SK-N-SH (cell line): ENCODE data around the gene LRRC3C.

Experiments used
- ELF1 ChIP-seq: IDR thresholded peaks from 2 replicates; pipeline ENCODE4 v1.4.0; 2012
- EP300 ChIP-seq, 2 experiments: IDR thresholded peaks; 2 replicates each; pipeline versions ENCODE4 v1.4.0 to v1.6.1; 2012; ENCODE audit warnings: borderline replicate concordance in 1 of 2, low read depth in 1 of 2, low read length in 1 of 2
- GABPA ChIP-seq: IDR thresholded peaks from 2 replicates; pipeline ENCODE4 v1.4.0; 2012; ENCODE audit warnings: low read depth, mild to moderate bottlenecking
- POLR2AphosphoS5 ChIP-seq: IDR thresholded peaks from 2 replicates; pipeline ENCODE4 v1.6.1; 2012; ENCODE audit warnings: low read depth, low read length
- RAD21 ChIP-seq: IDR thresholded peaks from 2 replicates; pipeline ENCODE4 v1.6.1; 2012; ENCODE audit warnings: mild to moderate bottlenecking, low read length
- REST ChIP-seq: IDR thresholded peaks from 2 replicates; pipeline ENCODE4 v1.6.1; 2012; ENCODE audit warnings: mild to moderate bottlenecking, low read depth, low read length, moderate library complexity
- RFX5 ChIP-seq: IDR thresholded peaks from 2 replicates; pipeline ENCODE4 v1.6.1; 2012; ENCODE audit warnings: mild to moderate bottlenecking, improper control_type of control experiment, low read length
- YY1 ChIP-seq: IDR thresholded peaks from 2 replicates; pipeline ENCODE4 v1.4.0; 2012; ENCODE audit warnings: low read depth, mild to moderate bottlenecking
- TF ChIP-seq, protein P1 (sequence below): fragments of 200-600 bp; sonication (generic); IDR thresholded peaks from 2 replicates; pipeline ENCODE4 v1.6.1; 2017; ENCODE audit warnings: antibody characterized with exemption, mild to moderate bottlenecking, moderate library complexity
- TF ChIP-seq, protein P2 (sequence below): IDR thresholded peaks from 2 replicates; pipeline ENCODE4 v1.4.0; 2012; ENCODE audit warnings: low read depth, borderline replicate concordance

GRCh38 chr17:39966771-39967170 lies 39.2 kb downstream of the LRRC3C start:
- TF ChIP-seq, protein P1, sequence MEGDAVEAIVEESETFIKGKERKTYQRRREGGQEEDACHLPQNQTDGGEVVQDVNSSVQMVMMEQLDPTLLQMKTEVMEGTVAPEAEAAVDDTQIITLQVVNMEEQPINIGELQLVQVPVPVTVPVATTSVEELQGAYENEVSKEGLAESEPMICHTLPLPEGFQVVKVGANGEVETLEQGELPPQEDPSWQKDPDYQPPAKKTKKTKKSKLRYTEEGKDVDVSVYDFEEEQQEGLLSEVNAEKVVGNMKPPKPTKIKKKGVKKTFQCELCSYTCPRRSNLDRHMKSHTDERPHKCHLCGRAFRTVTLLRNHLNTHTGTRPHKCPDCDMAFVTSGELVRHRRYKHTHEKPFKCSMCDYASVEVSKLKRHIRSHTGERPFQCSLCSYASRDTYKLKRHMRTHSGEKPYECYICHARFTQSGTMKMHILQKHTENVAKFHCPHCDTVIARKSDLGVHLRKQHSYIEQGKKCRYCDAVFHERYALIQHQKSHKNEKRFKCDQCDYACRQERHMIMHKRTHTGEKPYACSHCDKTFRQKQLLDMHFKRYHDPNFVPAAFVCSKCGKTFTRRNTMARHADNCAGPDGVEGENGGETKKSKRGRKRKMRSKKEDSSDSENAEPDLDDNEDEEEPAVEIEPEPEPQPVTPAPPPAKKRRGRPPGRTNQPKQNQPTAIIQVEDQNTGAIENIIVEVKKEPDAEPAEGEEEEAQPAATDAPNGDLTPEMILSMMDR: no peak
- TF ChIP-seq ELF1 (no peak), RFX5 (no peak), GABPA (no peak), POLR2AphosphoS5 (no peak), RAD21 (no peak), EP300 (IDR thresholded peaks at IDR 0.05; ENCODE audit: borderline replicate concordance in 1 of 2, low read depth in 1 of 2, low read length in 1 of 2) (no peak), YY1 (no peak), REST (no peak)
- TF ChIP-seq, protein P2, sequence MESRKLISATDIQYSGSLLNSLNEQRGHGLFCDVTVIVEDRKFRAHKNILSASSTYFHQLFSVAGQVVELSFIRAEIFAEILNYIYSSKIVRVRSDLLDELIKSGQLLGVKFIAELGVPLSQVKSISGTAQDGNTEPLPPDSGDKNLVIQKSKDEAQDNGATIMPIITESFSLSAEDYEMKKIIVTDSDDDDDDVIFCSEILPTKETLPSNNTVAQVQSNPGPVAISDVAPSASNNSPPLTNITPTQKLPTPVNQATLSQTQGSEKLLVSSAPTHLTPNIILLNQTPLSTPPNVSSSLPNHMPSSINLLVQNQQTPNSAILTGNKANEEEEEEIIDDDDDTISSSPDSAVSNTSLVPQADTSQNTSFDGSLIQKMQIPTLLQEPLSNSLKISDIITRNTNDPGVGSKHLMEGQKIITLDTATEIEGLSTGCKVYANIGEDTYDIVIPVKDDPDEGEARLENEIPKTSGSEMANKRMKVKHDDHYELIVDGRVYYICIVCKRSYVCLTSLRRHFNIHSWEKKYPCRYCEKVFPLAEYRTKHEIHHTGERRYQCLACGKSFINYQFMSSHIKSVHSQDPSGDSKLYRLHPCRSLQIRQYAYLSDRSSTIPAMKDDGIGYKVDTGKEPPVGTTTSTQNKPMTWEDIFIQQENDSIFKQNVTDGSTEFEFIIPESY: no peak
